ENCODE measurements around the gene IL3.

IL3 gene

GRCh38 chr5:132090107-132090506 is 29.7 kb downstream of the IL3 start:
- Histone ChIP-seq H3K27me3 (ENCODE audit: low read depth, low read length) (peaks cover 3% of the 10 kb centered on the region), H3K9me3 (ENCODE audit: control insufficient read depth in 1 of 2, low read length in 2 of 2) (no peaks in the 10 kb centered on the region), H3K27ac (ENCODE audit: low read length) (no peak overlapping the region), H3K4me3 (ENCODE audit: low read depth in 1 of 2, low read length in 2 of 2) (no peak overlapping the region), H3K36me3 (ENCODE audit: control insufficient read depth in 1 of 2, insufficient read depth in 2 of 2, low read length in 2 of 2) (no peaks in the 10 kb centered on the region), H3K4me1 (ENCODE audit: control insufficient read depth in 1 of 2, insufficient read depth in 2 of 2, low read length in 2 of 2) (no peaks in the 10 kb centered on the region)

- Histone ChIP-seq H3K4me3 (ENCODE audit: low read depth in 1 of 2, low read length in 2 of 2) (no peak overlapping the region), H3K27me3 (ENCODE audit: low read depth, low read length) (no peaks in the 10 kb centered on the region), H3K36me3 (ENCODE audit: control insufficient read depth in 1 of 2, insufficient read depth in 2 of 2, low read length in 2 of 2) (no peaks in the 10 kb centered on the region), H3K4me1 (ENCODE audit: control insufficient read depth in 1 of 2, insufficient read depth in 2 of 2, low read length in 2 of 2) (no peaks in the 10 kb centered on the region), H3K27ac (ENCODE audit: low read length) (no peak overlapping the region), H3K9me3 (ENCODE audit: control insufficient read depth in 1 of 2, low read length in 2 of 2) (no peaks in the 10 kb centered on the region)
Measured at GRCh38 chr5:132093271-132093670, 32.8 kb downstream of the IL3 start.

- Histone ChIP-seq H3K9me3 (ENCODE audit: control insufficient read depth in 1 of 2, low read length in 2 of 2) (no peaks in the 10 kb centered on the region), H3K36me3 (ENCODE audit: control insufficient read depth in 1 of 2, insufficient read depth in 2 of 2, low read length in 2 of 2) (no peaks in the 10 kb centered on the region)
Measured at GRCh38 chr5:132094393-132095076, 34.1 kb downstream of the IL3 start.

GRCh38 chr5:132095077-132095410 is 34.6 kb downstream of the IL3 start:
- no peaks in the 10 kb centered on the region for H3K4me1 ChIP-seq (ENCODE audit: control insufficient read depth in 1 of 2, insufficient read depth in 2 of 2, low read length in 2 of 2)
- no peaks in the 10 kb centered on the region for H3K36me3 ChIP-seq (ENCODE audit: control insufficient read depth in 1 of 2, insufficient read depth in 2 of 2, low read length in 2 of 2)
- H3K27ac ChIP-seq (ENCODE audit: low read length), result no peak overlapping the region
- no peak overlapping the region for H3K4me3 ChIP-seq (ENCODE audit: low read depth in 1 of 2, low read length in 2 of 2)
- H3K9me3 ChIP-seq (ENCODE audit: control insufficient read depth in 1 of 2, low read length in 2 of 2), result no peaks in the 10 kb centered on the region
- H3K27me3 ChIP-seq (ENCODE audit: low read depth, low read length), result no peaks in the 10 kb centered on the region

More at GRCh38 chr5:132094393-132095076, 34.1 kb downstream of the IL3 start:
- no peak overlapping the region for H3K27ac ChIP-seq (ENCODE audit: low read length)
- H3K27me3 ChIP-seq (ENCODE audit: low read depth, low read length), result no peaks in the 10 kb centered on the region
- no peaks in the 10 kb centered on the region for H3K4me1 ChIP-seq (ENCODE audit: control insufficient read depth in 1 of 2, insufficient read depth in 2 of 2, low read length in 2 of 2)
- no peak overlapping the region for H3K4me3 ChIP-seq (ENCODE audit: low read depth in 1 of 2, low read length in 2 of 2)

- Histone ChIP-seq H3K27ac (ENCODE audit: low read length) (no peak overlapping the region), H3K36me3 (ENCODE audit: control insufficient read depth in 1 of 2, insufficient read depth in 2 of 2, low read length in 2 of 2) (no peaks in the 10 kb centered on the region), H3K27me3 (ENCODE audit: low read depth, low read length) (no peaks in the 10 kb centered on the region), H3K9me3 (ENCODE audit: control insufficient read depth in 1 of 2, low read length in 2 of 2) (no peaks in the 10 kb centered on the region), H3K4me3 (ENCODE audit: low read depth in 1 of 2, low read length in 2 of 2) (no peak overlapping the region), H3K4me1 (ENCODE audit: control insufficient read depth in 1 of 2, insufficient read depth in 2 of 2, low read length in 2 of 2) (no peaks in the 10 kb centered on the region)
Measured at GRCh38 chr5:132095424-132095972, 35.0 kb downstream of the IL3 start.

GRCh38 chr5:132096904-132097303 is 36.4 kb downstream of the IL3 start:
- no peaks in the 10 kb centered on the region for H3K9me3 ChIP-seq (ENCODE audit: control insufficient read depth in 1 of 2, low read length in 2 of 2)
- no peaks in the 10 kb centered on the region for H3K4me1 ChIP-seq (ENCODE audit: control insufficient read depth in 1 of 2, insufficient read depth in 2 of 2, low read length in 2 of 2)
- H3K27me3 ChIP-seq (ENCODE audit: low read depth, low read length), result no peaks in the 10 kb centered on the region
- H3K27ac ChIP-seq (ENCODE audit: low read length), result no peak overlapping the region
- H3K36me3 ChIP-seq (ENCODE audit: control insufficient read depth in 1 of 2, insufficient read depth in 2 of 2, low read length in 2 of 2), result no peaks in the 10 kb centered on the region
- H3K4me3 ChIP-seq (ENCODE audit: low read depth in 1 of 2, low read length in 2 of 2), result no peak overlapping the region

- Histone ChIP-seq H3K4me1 (ENCODE audit: control insufficient read depth in 1 of 2, insufficient read depth in 2 of 2, low read length in 2 of 2) (peaks cover 0 to 4% of the 10 kb centered on the region in 2 donors), H3K27me3 (ENCODE audit: low read depth, low read length) (no peaks in the 10 kb centered on the region), H3K27ac (ENCODE audit: low read length) (no peak overlapping the region), H3K9me3 (ENCODE audit: control insufficient read depth in 1 of 2, low read length in 2 of 2) (no peaks in the 10 kb centered on the region), H3K36me3 (ENCODE audit: control insufficient read depth in 1 of 2, insufficient read depth in 2 of 2, low read length in 2 of 2) (no peaks in the 10 kb centered on the region), H3K4me3 (ENCODE audit: low read depth in 1 of 2, low read length in 2 of 2) (no peak overlapping the region)
Measured at GRCh38 chr5:132098151-132098594, 37.7 kb downstream of the IL3 start.

GRCh38 chr5:132098621-132099020 is 38.2 kb downstream of the IL3 start:
- Histone ChIP-seq H3K4me1 (ENCODE audit: control insufficient read depth in 1 of 2, insufficient read depth in 2 of 2, low read length in 2 of 2) (peaks cover 0 to 5% of the 10 kb centered on the region in 2 donors), H3K36me3 (ENCODE audit: control insufficient read depth in 1 of 2, insufficient read depth in 2 of 2, low read length in 2 of 2) (no peaks in the 10 kb centered on the region), H3K9me3 (ENCODE audit: control insufficient read depth in 1 of 2, low read length in 2 of 2) (no peaks in the 10 kb centered on the region), H3K4me3 (ENCODE audit: low read depth in 1 of 2, low read length in 2 of 2) (no peak overlapping the region), H3K27ac (ENCODE audit: low read length) (no peak overlapping the region), H3K27me3 (ENCODE audit: low read depth, low read length) (no peaks in the 10 kb centered on the region)

GRCh38 chr5:132099076-132099748 is 38.8 kb downstream of the IL3 start:
- Histone ChIP-seq H3K4me1 (ENCODE audit: control insufficient read depth in 1 of 2, insufficient read depth in 2 of 2, low read length in 2 of 2) (peaks cover 0 to 5% of the 10 kb centered on the region in 2 donors), H3K27ac (ENCODE audit: low read length) (no peak overlapping the region), H3K27me3 (ENCODE audit: low read depth, low read length) (no peaks in the 10 kb centered on the region), H3K4me3 (ENCODE audit: low read depth in 1 of 2, low read length in 2 of 2) (no peak overlapping the region), H3K36me3 (ENCODE audit: control insufficient read depth in 1 of 2, insufficient read depth in 2 of 2, low read length in 2 of 2) (no peaks in the 10 kb centered on the region), H3K9me3 (ENCODE audit: control insufficient read depth in 1 of 2, low read length in 2 of 2) (no peaks in the 10 kb centered on the region)

GRCh38 chr5:132099905-132100304 is 39.5 kb downstream of the IL3 start:
- Histone ChIP-seq H3K4me1 (ENCODE audit: control insufficient read depth in 1 of 2, insufficient read depth in 2 of 2, low read length in 2 of 2) (peaks cover 0 to 5% of the 10 kb centered on the region in 2 donors), H3K9me3 (ENCODE audit: control insufficient read depth in 1 of 2, low read length in 2 of 2) (no peaks in the 10 kb centered on the region), H3K27ac (ENCODE audit: low read length) (no peak overlapping the region), H3K4me3 (ENCODE audit: low read depth in 1 of 2, low read length in 2 of 2) (no peak overlapping the region), H3K27me3 (ENCODE audit: low read depth, low read length) (no peaks in the 10 kb centered on the region), H3K36me3 (ENCODE audit: control insufficient read depth in 1 of 2, insufficient read depth in 2 of 2, low read length in 2 of 2) (no peaks in the 10 kb centered on the region)

GRCh38 chr5:132100672-132101261 is 40.3 kb downstream of the IL3 start:
- H3K27me3 ChIP-seq (ENCODE audit: low read depth, low read length), result no peaks in the 10 kb centered on the region
- no peaks in the 10 kb centered on the region for H3K36me3 ChIP-seq (ENCODE audit: control insufficient read depth in 1 of 2, insufficient read depth in 2 of 2, low read length in 2 of 2)
- H3K4me3 ChIP-seq (ENCODE audit: low read depth in 1 of 2, low read length in 2 of 2), result no peak overlapping the region
- H3K9me3 ChIP-seq (ENCODE audit: control insufficient read depth in 1 of 2, low read length in 2 of 2), result no peaks in the 10 kb centered on the region
- peaks cover 0 to 5% of the 10 kb centered on the region in 2 donors for H3K4me1 ChIP-seq (ENCODE audit: control insufficient read depth in 1 of 2, insufficient read depth in 2 of 2, low read length in 2 of 2)
- no peak overlapping the region for H3K27ac ChIP-seq (ENCODE audit: low read length)

Measured in muscle layer of duodenum (tissue), 2 donors.